Testis (tissue), 3 donors: ENCODE measurements around the gene KLF1. TPM values are rescaled to one million over a fixed set of nuclear protein-coding genes. Genes with fewer than 3 reads are reported as not detected.

ENCODE experiments used
- DNase-seq: peaks from one replicate; pipeline ENCODE4 v3.0.0-alpha.2; 2019
- H3K27ac ChIP-seq, 2 donors: fragments of 200-600 bp; sonication (generic); one replicate each; pipeline ENCODE4 v1.5.1; 2019
- H3K27me3 ChIP-seq: fragments of 200-600 bp; sonication (generic); one replicate; pipeline ENCODE4 v1.5.1; 2019
- H3K36me3 ChIP-seq: fragments of 200-600 bp; sonication (generic); one replicate; pipeline ENCODE4 v1.5.1; 2017; ENCODE audit warnings: low read depth; ENCODE audit errors: missing control alignments
- H3K4me1 ChIP-seq: fragments of 200-600 bp; sonication (generic); one replicate; pipeline ENCODE4 v1.5.1; 2019
- H3K4me3 ChIP-seq, 2 donors: fragments of 200-600 bp; sonication (generic); one replicate each; pipeline ENCODE4 v1.5.1; 2017 to 2019
- H3K9me3 ChIP-seq: fragments of 200-600 bp; sonication (generic); one replicate; pipeline ENCODE4 v1.5.1; 2017
- POLR2A ChIP-seq: fragments of 450-650 bp; IDR thresholded peaks from one replicate; pipeline ENCODE4 v1.6.1; 2017; ENCODE audit warnings: antibody characterized with exemption, mild to moderate bottlenecking, moderate library complexity
- WGBS, 2 donors: methylation state at CpG; one replicate each; pipeline ENCODE4 v1.1.5; 2018; 5-methylcytosine and 5-hydroxymethylcytosine counted together
- intact Hi-C: fragments of 100-400 bp; cut with DNase I; formaldehyde crosslinking; loops from one replicate; pipeline ENCODE4 v1.15.1; 2023; ENCODE audit warnings: low total_unique reads
- polyA plus RNA-seq: library from polyadenylated mRNA; stranded (reverse); fragments of 350-450 nt; fragmentation: Illumina TruSeq; extraction: RNeasy Lipid Tissue Mini Kit (QIAGEN cat#74804); gene quantifications from one replicate; pipeline ENCODE4 v1.2.3, GENCODE V29; 2014; ENCODE audit warnings: low read depth, low replicate concordance; ENCODE audit not compliant: insufficient read depth
- total RNA-seq, 2 donors: library from RNA; depleted of rRNA; stranded (reverse); fragments of >200 nt; gene quantifications; one replicate each; pipeline ENCODE4 v1.2.3, GENCODE V29; 2016
- TF ChIP-seq, protein P1 (sequence below), 3 experiments: fragments of 450-650 bp in 2 of 3; fragments of 200-600 bp in 1 of 3; sonication (generic) in 1 of 3; IDR thresholded peaks; one replicate each; pipeline ENCODE4 v1.5.1; 2016 to 2019; ENCODE audit warnings: antibody characterized with exemption in 3 of 3, mild to moderate bottlenecking in 2 of 3, moderate library complexity in 1 of 3

Gene KLF1
- total and polyA plus RNA-seq, 3 donors from 2014 or later: 0.24 to 0.31 TPM; not detected in 1

GRCh38 chr19:12864721-12865715 is 22.0 kb downstream of the KLF1 start:
- no peak for DNase-seq
- intact Hi-C loops: no loop called here
- Histone ChIP-seq H3K27me3 (no peaks in the 10 kb centered on the region), H3K9me3 (no peaks in the 10 kb centered on the region), H3K4me1 (no peaks in the 10 kb centered on the region), H3K27ac (no peak overlapping the region), H3K36me3 (no peaks in the 10 kb centered on the region), H3K4me3 (no peak overlapping the region)
- 77 to 85% methylated on average over 22 to 31 of the region's 34 CpGs for whole genome bisulfite sequencing, 2 donors
- no peak for TF ChIP-seq POLR2A
- TF ChIP-seq, protein P1, sequence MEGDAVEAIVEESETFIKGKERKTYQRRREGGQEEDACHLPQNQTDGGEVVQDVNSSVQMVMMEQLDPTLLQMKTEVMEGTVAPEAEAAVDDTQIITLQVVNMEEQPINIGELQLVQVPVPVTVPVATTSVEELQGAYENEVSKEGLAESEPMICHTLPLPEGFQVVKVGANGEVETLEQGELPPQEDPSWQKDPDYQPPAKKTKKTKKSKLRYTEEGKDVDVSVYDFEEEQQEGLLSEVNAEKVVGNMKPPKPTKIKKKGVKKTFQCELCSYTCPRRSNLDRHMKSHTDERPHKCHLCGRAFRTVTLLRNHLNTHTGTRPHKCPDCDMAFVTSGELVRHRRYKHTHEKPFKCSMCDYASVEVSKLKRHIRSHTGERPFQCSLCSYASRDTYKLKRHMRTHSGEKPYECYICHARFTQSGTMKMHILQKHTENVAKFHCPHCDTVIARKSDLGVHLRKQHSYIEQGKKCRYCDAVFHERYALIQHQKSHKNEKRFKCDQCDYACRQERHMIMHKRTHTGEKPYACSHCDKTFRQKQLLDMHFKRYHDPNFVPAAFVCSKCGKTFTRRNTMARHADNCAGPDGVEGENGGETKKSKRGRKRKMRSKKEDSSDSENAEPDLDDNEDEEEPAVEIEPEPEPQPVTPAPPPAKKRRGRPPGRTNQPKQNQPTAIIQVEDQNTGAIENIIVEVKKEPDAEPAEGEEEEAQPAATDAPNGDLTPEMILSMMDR (IDR thresholded peaks at IDR 0.05): no peak

- Histone ChIP-seq H3K27ac (no peak overlapping the region), H3K27me3 (no peaks in the 10 kb centered on the region), H3K9me3 (no peaks in the 10 kb centered on the region), H3K36me3 (no peaks in the 10 kb centered on the region), H3K4me3 (no peak overlapping the region), H3K4me1 (no peaks in the 10 kb centered on the region)
- DNase-seq: no peak
- 90 to 100% methylated on average over 3 to 4 of the region's 4 CpGs for WGBS, 2 donors
- intact Hi-C loops: no loop called here
- no peak for TF ChIP-seq POLR2A
- TF ChIP-seq, protein P1 (IDR thresholded peaks at IDR 0.05): no peak
Measured at GRCh38 chr19:12864143-12864542, 22.9 kb downstream of the KLF1 start.

GRCh38 chr19:12859546-12859945 is 27.5 kb downstream of the KLF1 start:
- no peak overlapping the region for H3K27ac ChIP-seq
- no peaks in the 10 kb centered on the region for H3K36me3 ChIP-seq
- no peak overlapping the region for H3K4me3 ChIP-seq
- 76 to 78% methylated on average over 7 of the region's 7 CpGs for WGBS, 2 donors
- intact Hi-C loops: no loop called here
- TF ChIP-seq POLR2A: no peak
- TF ChIP-seq, protein P1 (IDR thresholded peaks at IDR 0.05): no peak
- no peak for DNase-seq
- no peaks in the 10 kb centered on the region for H3K9me3 ChIP-seq
- no peaks in the 10 kb centered on the region for H3K27me3 ChIP-seq
- no peaks in the 10 kb centered on the region for H3K4me1 ChIP-seq

DNA sequence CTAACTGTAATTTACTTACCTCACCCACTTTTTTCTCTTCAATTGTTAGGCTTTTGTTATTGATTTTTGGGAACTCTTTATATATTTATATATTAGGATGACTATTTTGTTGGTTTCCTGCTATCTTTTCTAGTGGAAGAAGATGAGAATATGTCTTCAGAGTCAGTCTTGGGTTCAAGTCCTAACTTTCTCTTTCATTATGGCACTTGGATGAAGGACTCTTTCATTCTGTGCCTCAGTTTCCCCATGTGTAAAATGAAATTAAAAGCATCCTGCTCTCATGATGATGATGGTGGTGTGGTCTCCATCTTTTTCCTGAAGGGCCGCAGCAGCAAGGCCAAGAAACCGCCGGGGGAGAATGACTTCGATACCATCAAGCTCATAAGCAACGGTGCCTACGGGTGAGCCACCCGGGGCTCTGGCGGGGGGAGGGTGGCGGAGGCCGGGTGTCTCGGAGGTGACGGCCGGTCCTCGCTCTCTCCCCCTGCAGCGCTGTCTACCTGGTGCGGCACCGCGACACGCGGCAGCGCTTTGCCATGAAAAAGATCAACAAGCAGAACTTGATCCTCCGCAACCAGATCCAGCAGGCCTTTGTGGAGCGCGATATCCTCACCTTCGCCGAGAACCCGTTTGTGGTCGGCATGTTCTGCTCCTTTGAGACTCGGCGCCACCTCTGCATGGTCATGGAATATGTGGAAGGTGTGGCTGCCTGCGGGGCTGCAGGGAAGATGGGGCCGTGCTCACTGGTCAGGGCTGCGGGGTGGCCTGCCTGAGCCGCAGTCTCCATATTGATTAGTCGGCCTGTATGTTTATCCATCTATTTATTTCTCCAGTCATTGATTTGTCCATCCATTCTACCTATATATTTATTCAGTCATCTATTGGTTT is 28.7 kb downstream of the KLF1 start:
- DNase-seq: no peak
- TF ChIP-seq, protein P1 (IDR thresholded peaks at IDR 0.05): no peak
- no peak for TF ChIP-seq POLR2A
- Histone ChIP-seq H3K27me3 (no peaks in the 10 kb centered on the region), H3K9me3 (no peaks in the 10 kb centered on the region), H3K27ac (no peak overlapping the region), H3K4me3 (no peak overlapping the region), H3K4me1 (no peaks in the 10 kb centered on the region), H3K36me3 (no peaks in the 10 kb centered on the region)
- WGBS, 2 donors: 63 to 77% methylated on average over 24 to 35 of the region's 35 CpGs
- intact Hi-C loops: no loop called here
